HCT116 (cell line): ENCODE measurements around the gene SUN2. TPM values are rescaled to one million over a fixed set of nuclear protein-coding genes. Genes with fewer than 3 reads are reported as not detected.
A peak's percentile ranks its signal among the peaks of the same experiment; 100 is the strongest.

Source experiments
- ATAC-seq: fragments of 200-7000 bp; cut with Tn5 transposase; 2 replicates; pipeline ENCODE4 v1.9.1; 2020; ENCODE audit warnings: mild to moderate bottlenecking, moderate library complexity
- BruUV-seq: library from RNA; stranded (reverse); fragments of 400-500 nt; replicated peaks from 2 replicates; lab custom pipeline; 2021; lab: Mats Ljungman, UMichigan
- CTCF ChIA-PET: fragments of 300-600 bp; sonication (Branson Sonifier 250); formaldehyde crosslinking; loops from one replicate; lab custom pipeline; 2021; ENCODE audit warnings: antibody characterized with exemption; lab: Charles Lee
- POLR2A ChIA-PET: fragments of 300-600, 350-600 bp; sonication (Branson Sonifier 250); formaldehyde crosslinking; loops from one replicate; lab custom pipeline; 2021; ENCODE audit warnings: antibody characterized with exemption; lab: Charles Lee
- RAD21 ChIA-PET, 2 experiments: fragments of 300-600 bp; sonication (Branson Sonifier 250); formaldehyde crosslinking; loops; one replicate each; lab custom pipeline; 2023; ENCODE audit warnings: low total read pairs in 2 of 2; ENCODE audit not compliant: uncharacterized antibody in 2 of 2, unreplicated experiment in 2 of 2, low non-redundant PET in 1 of 2; lab: Charles Lee
- DNase-seq: peaks from one replicate; pipeline ENCODE4 v3.0.0-alpha.2; 2010; ENCODE audit warnings: low read depth, low spot score
- H2AFZ ChIP-seq: fragments of 200-600 bp; shearing (Covaris generic), sonication (generic); 2 replicates; pipeline ENCODE4 v1.6.1; 2017; ENCODE audit warnings: low read depth, mixed run types, mixed read lengths, antibody characterized with exemption, low read length; ENCODE audit not compliant: poor library complexity, severe bottlenecking
- H3K27ac ChIP-seq: 2 replicates; pipeline ENCODE4 v1.5.1; 2012; ENCODE audit warnings: low read depth, low read length
- H3K27me3 ChIP-seq: fragments of 200-600 bp; sonication (generic); 2 replicates; pipeline ENCODE4 v1.6.1; 2016; ENCODE audit warnings: mixed run types, low read length, mixed read lengths; ENCODE audit not compliant: insufficient read depth
- H3K36me3 ChIP-seq, 2 experiments: fragments of 200-500 bp in 1 of 2; fragments of 200-600 bp in 1 of 2; sonication (Bioruptor generic) in 1 of 2; sonication (generic) in 1 of 2; 2 replicates each; pipeline versions ENCODE4 v1.5.1 to v1.6.1; 2014 to 2016; ENCODE audit warnings: low read length in 2 of 2, inconsistent platforms in 1 of 2, mixed read lengths in 1 of 2, mixed run types in 1 of 2; ENCODE audit not compliant: insufficient read depth in 2 of 2, control insufficient read depth in 1 of 2
- H3K4me1 ChIP-seq, 2 experiments: fragments of 200-600 bp in 1 of 2; sonication (generic) in 1 of 2; 2 replicates each; pipeline versions ENCODE4 v1.5.1 to v1.6.1; 2012 to 2017; ENCODE audit warnings: low read length in 2 of 2, inconsistent platforms in 1 of 2, mild to moderate bottlenecking in 1 of 2, mixed read lengths in 1 of 2, mixed run types in 1 of 2, moderate library complexity in 1 of 2; ENCODE audit not compliant: insufficient read depth in 2 of 2, control insufficient read depth in 1 of 2
- H3K4me2 ChIP-seq: fragments of 200-600 bp; sonication (generic); 2 replicates; pipeline ENCODE4 v1.6.1; 2017; ENCODE audit warnings: mixed run types, low read length, mixed read lengths
- H3K4me3 ChIP-seq, 2 experiments: fragments of 200-600 bp in 1 of 2; sonication (generic) in 1 of 2; replicated peaks in 1 of 2; 2 replicates each; pipeline ENCODE4 v1.5.1; 2011 to 2016; ENCODE audit warnings: low read length in 2 of 2, control low read depth in 1 of 2, low read depth in 1 of 2, mild to moderate bottlenecking in 1 of 2, mixed read lengths in 1 of 2, mixed run types in 1 of 2
- H3K79me2 ChIP-seq: fragments of 200-600 bp; sonication (generic); 2 replicates; pipeline ENCODE4 v1.6.1; 2017; ENCODE audit warnings: mild to moderate bottlenecking, mixed run types, low read length, moderate library complexity, mixed read lengths; ENCODE audit not compliant: insufficient read depth
- H3K9ac ChIP-seq: fragments of 200-600 bp; sonication (generic); 2 replicates; pipeline ENCODE4 v1.6.1; 2016; ENCODE audit warnings: low read length, mixed read lengths
- H3K9me2 ChIP-seq: fragments of 200-600 bp; sonication (generic), shearing (Covaris generic); 2 replicates; pipeline ENCODE4 v1.6.1; 2017; ENCODE audit warnings: mixed run types, mild to moderate bottlenecking, moderate library complexity; ENCODE audit not compliant: insufficient read depth
- H3K9me3 ChIP-seq, 2 experiments: fragments of 200-500 bp in 1 of 2; fragments of 200-600 bp in 1 of 2; sonication (Bioruptor generic) in 1 of 2; sonication (generic) in 1 of 2; 2 replicates each; pipeline ENCODE4 v1.6.1; 2014 to 2017; ENCODE audit warnings: low read length in 2 of 2, mixed read lengths in 2 of 2, inconsistent platforms in 1 of 2, low read depth in 1 of 2, mild to moderate bottlenecking in 1 of 2, mixed run types in 1 of 2, moderate library complexity in 1 of 2; ENCODE audit not compliant: control insufficient read depth in 1 of 2, insufficient read depth in 1 of 2
- H4K20me1 ChIP-seq: fragments of 200-600 bp; sonication (generic), shearing (Covaris generic); 2 replicates; pipeline ENCODE4 v1.6.1; 2017; ENCODE audit warnings: mixed run types, mild to moderate bottlenecking, moderate library complexity; ENCODE audit not compliant: insufficient read depth
- ATF3 ChIP-seq: IDR thresholded peaks from 2 replicates; pipeline ENCODE4 v1.6.1; 2012
- CBX3 ChIP-seq: IDR thresholded peaks from 2 replicates; pipeline ENCODE4 v1.6.1; 2012; ENCODE audit warnings: low read depth
- CEBPB ChIP-seq: IDR thresholded peaks from 2 replicates; pipeline ENCODE4 v1.6.1; 2012; ENCODE audit warnings: low read depth
- EGR1 ChIP-seq: IDR thresholded peaks from 2 replicates; pipeline ENCODE4 v1.6.1; 2012; ENCODE audit warnings: low read depth
- EZH2phosphoT487 ChIP-seq: fragments of 200-600 bp; IDR thresholded peaks from 2 replicates; pipeline ENCODE4 v1.6.1; 2018; ENCODE audit warnings: antibody characterized with exemption, borderline replicate concordance
- JUND ChIP-seq: IDR thresholded peaks from 2 replicates; pipeline ENCODE4 v1.6.1; 2012
- MAX ChIP-seq: IDR thresholded peaks from 2 replicates; pipeline ENCODE4 v1.6.1; 2012
- POLR2AphosphoS5 ChIP-seq: IDR thresholded peaks from 2 replicates; pipeline ENCODE4 v1.6.1; 2011; ENCODE audit warnings: mild to moderate bottlenecking, low read depth, low read length, moderate library complexity
- SP1 ChIP-seq: IDR thresholded peaks from 2 replicates; pipeline ENCODE4 v1.6.1; 2012; ENCODE audit warnings: low read depth
- SRF ChIP-seq: IDR thresholded peaks from 2 replicates; pipeline ENCODE4 v1.6.1; 2012; ENCODE audit warnings: low read depth
- YY1 ChIP-seq: IDR thresholded peaks from 2 replicates; pipeline ENCODE4 v1.6.1; 2011; ENCODE audit warnings: low read length, low read depth, moderate library complexity, mild to moderate bottlenecking; ENCODE audit not compliant: insufficient replicate concordance; ENCODE audit errors: extremely low read depth
- ZFX ChIP-seq: fragments of 450-650 bp; IDR thresholded peaks from 2 replicates; pipeline ENCODE4 v1.6.1; 2017
- intact Hi-C: fragments of 100-400 bp; cut with micrococcal nuclease; formaldehyde crosslinking; loops from 2 replicates; pipeline ENCODE4 v1.10.0; 2022
- total RNA-seq: library from RNA; stranded (reverse); gene quantifications from one replicate; pipeline ENCODE4 v1.2.1, GENCODE V29; 2021; ENCODE audit not compliant: unreplicated experiment
- TF ChIP-seq, protein P1 (sequence below), 3 experiments: fragments of 200-600 bp in 1 of 3; sonication (generic) in 1 of 3; IDR thresholded peaks in 2 of 3; conservative IDR thresholded peaks in 1 of 3; 2 replicates each; pipeline ENCODE4 v1.5.1; 2012 to 2017; ENCODE audit warnings: low read depth in 2 of 3, low read length in 2 of 3, antibody characterized with exemption in 1 of 3, borderline replicate concordance in 1 of 3, control low read depth in 1 of 3, mild to moderate bottlenecking in 1 of 3, mixed read lengths in 1 of 3, mixed run types in 1 of 3, moderate library complexity in 1 of 3; ENCODE audit not compliant: insufficient read depth in 1 of 3
- TF ChIP-seq, protein P2 (sequence below): IDR thresholded peaks from 2 replicates; pipeline ENCODE4 v1.6.1; 2011; ENCODE audit warnings: mild to moderate bottlenecking, low read length, moderate library complexity; ENCODE audit not compliant: insufficient replicate concordance; ENCODE audit errors: extremely low read depth

The SUN2 gene
- total RNA-seq, 1 experiment from 2014 or later = 71.6 TPM

- POLR2A ChIA-PET = no interaction called here
- peak within 1 kb of the TSS; percentile 74 for H3K9ac ChIP-seq
- H4K20me1 ChIP-seq = no peaks in the 10 kb centered on the region
- CTCF ChIA-PET = no interaction called here
- peak within 1 kb of the TSS; percentile 20 for H3K27ac ChIP-seq
- no TSS peak for BruUV-seq
- H3K4me2 ChIP-seq = peak within 1 kb of the TSS; percentile 83
- RAD21 ChIA-PET = no interaction called here
- no peaks in the 10 kb centered on the region; the same call in 1 of the 2 replicates for H3K79me2 ChIP-seq
- H3K9me2 ChIP-seq = no peaks in the 10 kb centered on the region
- H3K9me3 ChIP-seq = no peaks in the 10 kb centered on the region
- peaks cover 0 to 15% of the 10 kb centered on the region in 2 experiments; a peak in 3 of 4 replicates for H3K4me1 ChIP-seq
- ATAC-seq = peak; percentile 99
- H3K4me3 ChIP-seq = peak within 1 kb of the TSS; percentile 73 to 74
- intact Hi-C loops = no loop called here
- H3K27me3 ChIP-seq = no peaks in the 10 kb centered on the region
- peak within 1 kb of the TSS; percentile 74 for H2AFZ ChIP-seq
- peak; percentile 97 for DNase-seq
- TF ChIP-seq EZH2phosphoT487 = no peak
- peak; percentile 92 for TF ChIP-seq SP1
- peak; percentile 69; the same call in 1 of the 2 replicates for TF ChIP-seq EGR1
- TF ChIP-seq SRF = peak; percentile 99
- TF ChIP-seq YY1 = no peak
- no peak for TF ChIP-seq CBX3
- TF ChIP-seq, protein P1, sequence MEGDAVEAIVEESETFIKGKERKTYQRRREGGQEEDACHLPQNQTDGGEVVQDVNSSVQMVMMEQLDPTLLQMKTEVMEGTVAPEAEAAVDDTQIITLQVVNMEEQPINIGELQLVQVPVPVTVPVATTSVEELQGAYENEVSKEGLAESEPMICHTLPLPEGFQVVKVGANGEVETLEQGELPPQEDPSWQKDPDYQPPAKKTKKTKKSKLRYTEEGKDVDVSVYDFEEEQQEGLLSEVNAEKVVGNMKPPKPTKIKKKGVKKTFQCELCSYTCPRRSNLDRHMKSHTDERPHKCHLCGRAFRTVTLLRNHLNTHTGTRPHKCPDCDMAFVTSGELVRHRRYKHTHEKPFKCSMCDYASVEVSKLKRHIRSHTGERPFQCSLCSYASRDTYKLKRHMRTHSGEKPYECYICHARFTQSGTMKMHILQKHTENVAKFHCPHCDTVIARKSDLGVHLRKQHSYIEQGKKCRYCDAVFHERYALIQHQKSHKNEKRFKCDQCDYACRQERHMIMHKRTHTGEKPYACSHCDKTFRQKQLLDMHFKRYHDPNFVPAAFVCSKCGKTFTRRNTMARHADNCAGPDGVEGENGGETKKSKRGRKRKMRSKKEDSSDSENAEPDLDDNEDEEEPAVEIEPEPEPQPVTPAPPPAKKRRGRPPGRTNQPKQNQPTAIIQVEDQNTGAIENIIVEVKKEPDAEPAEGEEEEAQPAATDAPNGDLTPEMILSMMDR (IDR thresholded peaks at IDR 0.05 in 2 of 3, conservative IDR thresholded peaks at IDR 0.05 in 1 of 3; ENCODE audit: borderline replicate concordance in 1 of 3, insufficient read depth in 1 of 3, low read depth in 2 of 3, low read length in 2 of 3) = no peak
- no peak for TF ChIP-seq MAX
- no peak for TF ChIP-seq CEBPB
- TF ChIP-seq JUND = no peak
- peak; percentile 40 for TF ChIP-seq POLR2AphosphoS5
- TF ChIP-seq, protein P2, sequence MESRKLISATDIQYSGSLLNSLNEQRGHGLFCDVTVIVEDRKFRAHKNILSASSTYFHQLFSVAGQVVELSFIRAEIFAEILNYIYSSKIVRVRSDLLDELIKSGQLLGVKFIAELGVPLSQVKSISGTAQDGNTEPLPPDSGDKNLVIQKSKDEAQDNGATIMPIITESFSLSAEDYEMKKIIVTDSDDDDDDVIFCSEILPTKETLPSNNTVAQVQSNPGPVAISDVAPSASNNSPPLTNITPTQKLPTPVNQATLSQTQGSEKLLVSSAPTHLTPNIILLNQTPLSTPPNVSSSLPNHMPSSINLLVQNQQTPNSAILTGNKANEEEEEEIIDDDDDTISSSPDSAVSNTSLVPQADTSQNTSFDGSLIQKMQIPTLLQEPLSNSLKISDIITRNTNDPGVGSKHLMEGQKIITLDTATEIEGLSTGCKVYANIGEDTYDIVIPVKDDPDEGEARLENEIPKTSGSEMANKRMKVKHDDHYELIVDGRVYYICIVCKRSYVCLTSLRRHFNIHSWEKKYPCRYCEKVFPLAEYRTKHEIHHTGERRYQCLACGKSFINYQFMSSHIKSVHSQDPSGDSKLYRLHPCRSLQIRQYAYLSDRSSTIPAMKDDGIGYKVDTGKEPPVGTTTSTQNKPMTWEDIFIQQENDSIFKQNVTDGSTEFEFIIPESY = no peak
- TF ChIP-seq ZFX = peak; percentile 55; the same call in 1 of the 2 replicates
- TF ChIP-seq ATF3 = no peak
- H3K36me3 ChIP-seq = no peaks in the 10 kb centered on the region
Observed at GRCh38 chr22:38793721-38794466, 38.1 kb upstream of the SUN2 start, which contains the start of gene DNAL4. DNAL4 (minus strand) TSS chr22:38794143; CDS start chr22:38782731, 11,412 bp downstream.
